IMR-90 (cell line): ENCODE data around the gene PIR.

Source experiments
- POLR2A ChIP-seq: IDR thresholded peaks from 2 replicates; pipeline ENCODE4 v1.6.1; 2012; ENCODE audit warnings: mild to moderate bottlenecking, low read depth, low read length
- SMC3 ChIP-seq: fragments of 150-350 bp; IDR thresholded peaks from 2 replicates; pipeline ENCODE4 v1.6.1; 2016; ENCODE audit warnings: low read depth, mild to moderate bottlenecking, antibody characterized with exemption, low read length, moderate library complexity
- TF ChIP-seq, protein P1 (sequence below): conservative IDR thresholded peaks from 2 replicates; pipeline ENCODE4 v1.5.1; 2012; ENCODE audit warnings: mild to moderate bottlenecking, low read depth, low read length, improper control_type of control experiment

- no peak for TF ChIP-seq POLR2A
- TF ChIP-seq, protein P1, sequence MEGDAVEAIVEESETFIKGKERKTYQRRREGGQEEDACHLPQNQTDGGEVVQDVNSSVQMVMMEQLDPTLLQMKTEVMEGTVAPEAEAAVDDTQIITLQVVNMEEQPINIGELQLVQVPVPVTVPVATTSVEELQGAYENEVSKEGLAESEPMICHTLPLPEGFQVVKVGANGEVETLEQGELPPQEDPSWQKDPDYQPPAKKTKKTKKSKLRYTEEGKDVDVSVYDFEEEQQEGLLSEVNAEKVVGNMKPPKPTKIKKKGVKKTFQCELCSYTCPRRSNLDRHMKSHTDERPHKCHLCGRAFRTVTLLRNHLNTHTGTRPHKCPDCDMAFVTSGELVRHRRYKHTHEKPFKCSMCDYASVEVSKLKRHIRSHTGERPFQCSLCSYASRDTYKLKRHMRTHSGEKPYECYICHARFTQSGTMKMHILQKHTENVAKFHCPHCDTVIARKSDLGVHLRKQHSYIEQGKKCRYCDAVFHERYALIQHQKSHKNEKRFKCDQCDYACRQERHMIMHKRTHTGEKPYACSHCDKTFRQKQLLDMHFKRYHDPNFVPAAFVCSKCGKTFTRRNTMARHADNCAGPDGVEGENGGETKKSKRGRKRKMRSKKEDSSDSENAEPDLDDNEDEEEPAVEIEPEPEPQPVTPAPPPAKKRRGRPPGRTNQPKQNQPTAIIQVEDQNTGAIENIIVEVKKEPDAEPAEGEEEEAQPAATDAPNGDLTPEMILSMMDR = no peak
- TF ChIP-seq SMC3 = no peak
Measured at GRCh38 chrX:15358533-15358932, 134.6 kb downstream of the PIR start.
